ENCODE results near the gene REPS1. TPM values are rescaled to one million over a fixed set of nuclear protein-coding genes. Genes with fewer than 3 reads are reported as not detected.

REPS1 gene
- total RNA-seq, 2 experiments from 2014 or later = 40.0 to 53.9 TPM

GRCh38 chr6:138971601-138972000 is 16.5 kb downstream of the REPS1 start:
- no peak overlapping the region for H3K4me2 ChIP-seq (ENCODE audit: low read length)
- no peak overlapping the region for H3K27ac ChIP-seq (ENCODE audit: low read depth, low read length, poor library complexity, severe bottlenecking)
- ChIA-PET CTCF (ENCODE audit: unreplicated experiment) (no interaction called here), POLR2A (no interaction called here)
- H3K79me2 ChIP-seq (ENCODE audit: insufficient read depth, low read depth, low read length) = peaks cover 90% of the 10 kb centered on the region
- DNase-seq (ENCODE audit: low spot score) = no peak
- H3K9me3 ChIP-seq (ENCODE audit: low read length) = no peaks in the 10 kb centered on the region
- H2AFZ ChIP-seq (ENCODE audit: low read length) = no peak overlapping the region
- no peak for TF ChIP-seq EZH2phosphoT487 (IDR thresholded peaks at IDR 0.05; ENCODE audit: borderline replicate concordance, low read depth, low read length)
- TF ChIP-seq, protein P1, sequence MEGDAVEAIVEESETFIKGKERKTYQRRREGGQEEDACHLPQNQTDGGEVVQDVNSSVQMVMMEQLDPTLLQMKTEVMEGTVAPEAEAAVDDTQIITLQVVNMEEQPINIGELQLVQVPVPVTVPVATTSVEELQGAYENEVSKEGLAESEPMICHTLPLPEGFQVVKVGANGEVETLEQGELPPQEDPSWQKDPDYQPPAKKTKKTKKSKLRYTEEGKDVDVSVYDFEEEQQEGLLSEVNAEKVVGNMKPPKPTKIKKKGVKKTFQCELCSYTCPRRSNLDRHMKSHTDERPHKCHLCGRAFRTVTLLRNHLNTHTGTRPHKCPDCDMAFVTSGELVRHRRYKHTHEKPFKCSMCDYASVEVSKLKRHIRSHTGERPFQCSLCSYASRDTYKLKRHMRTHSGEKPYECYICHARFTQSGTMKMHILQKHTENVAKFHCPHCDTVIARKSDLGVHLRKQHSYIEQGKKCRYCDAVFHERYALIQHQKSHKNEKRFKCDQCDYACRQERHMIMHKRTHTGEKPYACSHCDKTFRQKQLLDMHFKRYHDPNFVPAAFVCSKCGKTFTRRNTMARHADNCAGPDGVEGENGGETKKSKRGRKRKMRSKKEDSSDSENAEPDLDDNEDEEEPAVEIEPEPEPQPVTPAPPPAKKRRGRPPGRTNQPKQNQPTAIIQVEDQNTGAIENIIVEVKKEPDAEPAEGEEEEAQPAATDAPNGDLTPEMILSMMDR (conservative IDR thresholded peaks at IDR 0.05; ENCODE audit: low read length) = no peak
- intact Hi-C loops (cut with micrococcal nuclease; ENCODE audit: unreplicated experiment) = no loop called here
- peaks cover 18% of the 10 kb centered on the region; the same call in 1 of the 2 replicates for H4K20me1 ChIP-seq (ENCODE audit: insufficient read depth, low read length)
- no peaks in the 10 kb centered on the region for H3K9me2 ChIP-seq (ENCODE audit: insufficient read depth, low read length)
- no peak overlapping the region for H3K4me3 ChIP-seq (ENCODE audit: low read depth, low read length, poor library complexity, severe bottlenecking)
- BruUV-seq (replicated peaks) = no TSS peak
- no peaks in the 10 kb centered on the region; the same call in 1 of the 2 replicates for H3K36me3 ChIP-seq (ENCODE audit: insufficient read depth, low read length)
- H3K4me1 ChIP-seq (ENCODE audit: insufficient read depth, low read length, poor library complexity, severe bottlenecking) = peaks cover 3% of the 10 kb centered on the region

DNA sequence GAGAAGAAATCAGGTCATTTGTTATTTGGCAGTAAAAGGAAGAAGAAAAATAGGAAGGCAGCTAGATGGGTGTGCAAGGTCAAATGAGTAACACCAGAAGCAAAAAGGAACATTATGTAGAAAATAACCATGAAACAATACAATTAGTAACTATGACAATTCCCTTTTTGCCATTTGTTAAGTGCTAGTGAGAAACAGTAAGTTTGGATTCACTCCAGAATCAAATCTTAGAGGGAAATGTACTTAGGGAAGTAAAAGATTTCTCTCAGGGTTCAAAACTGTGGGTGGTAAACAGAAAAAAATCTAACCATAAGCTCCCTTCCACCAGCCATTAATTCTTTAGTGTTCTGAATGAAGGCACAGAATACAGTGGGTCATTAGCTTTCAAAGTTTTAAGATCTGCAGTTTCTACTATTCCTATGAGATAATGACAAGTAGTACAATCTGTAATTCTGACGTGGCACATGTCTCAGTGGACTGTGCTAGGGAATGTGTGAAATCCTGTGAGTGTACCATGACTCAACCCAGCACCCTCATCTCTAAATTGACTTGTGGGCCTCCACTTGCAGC is 17.1 kb downstream of the REPS1 start:
- H3K4me3 ChIP-seq (ENCODE audit: low read depth, low read length, poor library complexity, severe bottlenecking) = no peak overlapping the region
- H3K4me2 ChIP-seq (ENCODE audit: low read length) = no peak overlapping the region
- H3K9me3 ChIP-seq (ENCODE audit: low read length) = no peaks in the 10 kb centered on the region
- no peak overlapping the region for H3K27ac ChIP-seq (ENCODE audit: low read depth, low read length, poor library complexity, severe bottlenecking)
- H3K36me3 ChIP-seq (ENCODE audit: insufficient read depth, low read length) = no peaks in the 10 kb centered on the region; the same call in 1 of the 2 replicates
- DNase-seq (ENCODE audit: low spot score) = no peak
- ChIA-PET POLR2A (interaction anchor here (0.5 to 1.3 kb wide), 5 partner anchors 9 to 1008 kb away, joined by 3 to 4 read pairs (median 4); no protein-coding TSS in a partner anchor), CTCF (ENCODE audit: unreplicated experiment) (no interaction called here)
- BruUV-seq (replicated peaks) = no TSS peak
- H3K9me2 ChIP-seq (ENCODE audit: insufficient read depth, low read length) = no peaks in the 10 kb centered on the region
- peaks cover 90% of the 10 kb centered on the region; the same call in 1 of the 2 replicates for H3K79me2 ChIP-seq (ENCODE audit: insufficient read depth, low read depth, low read length)
- intact Hi-C loops (cut with micrococcal nuclease; ENCODE audit: unreplicated experiment) = no loop called here
- TF ChIP-seq, protein P1 (conservative IDR thresholded peaks at IDR 0.05; ENCODE audit: low read length) = no peak
- TF ChIP-seq EZH2phosphoT487 (IDR thresholded peaks at IDR 0.05; ENCODE audit: borderline replicate concordance, low read depth, low read length) = no peak
- H3K4me1 ChIP-seq (ENCODE audit: insufficient read depth, low read length, poor library complexity, severe bottlenecking) = peaks cover 3% of the 10 kb centered on the region
- peaks cover 11% of the 10 kb centered on the region; the same call in 1 of the 2 replicates for H4K20me1 ChIP-seq (ENCODE audit: insufficient read depth, low read length)
- H2AFZ ChIP-seq (ENCODE audit: low read length) = no peak overlapping the region

DNA sequence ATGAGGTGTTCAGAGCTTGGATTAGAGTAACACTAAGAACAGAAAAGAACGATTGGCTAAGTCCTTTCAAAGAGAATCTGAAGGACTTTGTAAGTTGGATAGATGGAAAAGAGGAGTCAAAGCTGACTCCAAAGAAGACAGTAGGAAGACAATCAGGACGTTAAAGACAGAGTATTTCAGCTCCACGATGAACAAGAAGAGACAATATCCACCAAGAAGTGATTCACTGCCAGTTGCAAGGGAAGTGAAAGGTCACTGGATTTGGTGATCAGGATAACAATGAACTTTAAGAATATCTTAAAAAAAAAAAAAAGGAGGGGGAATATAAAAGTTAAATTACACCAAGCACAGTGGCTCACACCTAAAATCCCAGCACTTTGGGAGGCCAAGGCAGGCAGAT is 17.9 kb downstream of the REPS1 start:
- H4K20me1 ChIP-seq (ENCODE audit: insufficient read depth, low read length) = peaks cover 13% of the 10 kb centered on the region; the same call in 1 of the 2 replicates
- no peak overlapping the region for H3K4me2 ChIP-seq (ENCODE audit: low read length)
- no TSS peak for BruUV-seq (replicated peaks)

More for the DNA sequence above, 17.9 kb downstream of the REPS1 start:
- Histone ChIP-seq H3K9me3 (ENCODE audit: low read length) (no peaks in the 10 kb centered on the region), H3K9me2 (ENCODE audit: insufficient read depth, low read length) (no peaks in the 10 kb centered on the region), H3K4me1 (ENCODE audit: insufficient read depth, low read length, poor library complexity, severe bottlenecking) (peaks cover 3% of the 10 kb centered on the region), H3K36me3 (ENCODE audit: insufficient read depth, low read length) (no peaks in the 10 kb centered on the region; the same call in 1 of the 2 replicates), H2AFZ (ENCODE audit: low read length) (no peak overlapping the region), H3K4me3 (ENCODE audit: low read depth, low read length, poor library complexity, severe bottlenecking) (no peak overlapping the region), H3K27ac (ENCODE audit: low read depth, low read length, poor library complexity, severe bottlenecking) (no peak overlapping the region), H3K79me2 (ENCODE audit: insufficient read depth, low read depth, low read length) (peaks cover 90% of the 10 kb centered on the region; the same call in 1 of the 2 replicates)
- intact Hi-C loops (cut with micrococcal nuclease; ENCODE audit: unreplicated experiment) = no loop called here
- ChIA-PET POLR2A (interaction anchor here (0.6 to 4.3 kb wide), 12 partner anchors 8 to 928 kb away, joined by 3 to 19 read pairs (median 4); no protein-coding TSS in a partner anchor), CTCF (ENCODE audit: unreplicated experiment) (no interaction called here)
- no peak for DNase-seq (ENCODE audit: low spot score)
- TF ChIP-seq, protein P1 (conservative IDR thresholded peaks at IDR 0.05; ENCODE audit: low read length) = no peak
- no peak for TF ChIP-seq EZH2phosphoT487 (IDR thresholded peaks at IDR 0.05; ENCODE audit: borderline replicate concordance, low read depth, low read length)

Measured in OCI-LY7 (cell line).